GM19438 (cell line): ENCODE data around the gene ZNF155.
"Not testable (repeated sequence)": the region's sequence is repeated elsewhere in the genome, so short reads cannot be mapped to it uniquely, and the experiment has no call there.

Experiments used
- ATAC-seq: cut with Tn5 transposase; IDR thresholded peaks from one replicate; pipeline ENCODE4 v1.9.1; 2021; ENCODE audit warnings: low read depth; ENCODE audit not compliant: unreplicated experiment

Gene ZNF155

DNA sequence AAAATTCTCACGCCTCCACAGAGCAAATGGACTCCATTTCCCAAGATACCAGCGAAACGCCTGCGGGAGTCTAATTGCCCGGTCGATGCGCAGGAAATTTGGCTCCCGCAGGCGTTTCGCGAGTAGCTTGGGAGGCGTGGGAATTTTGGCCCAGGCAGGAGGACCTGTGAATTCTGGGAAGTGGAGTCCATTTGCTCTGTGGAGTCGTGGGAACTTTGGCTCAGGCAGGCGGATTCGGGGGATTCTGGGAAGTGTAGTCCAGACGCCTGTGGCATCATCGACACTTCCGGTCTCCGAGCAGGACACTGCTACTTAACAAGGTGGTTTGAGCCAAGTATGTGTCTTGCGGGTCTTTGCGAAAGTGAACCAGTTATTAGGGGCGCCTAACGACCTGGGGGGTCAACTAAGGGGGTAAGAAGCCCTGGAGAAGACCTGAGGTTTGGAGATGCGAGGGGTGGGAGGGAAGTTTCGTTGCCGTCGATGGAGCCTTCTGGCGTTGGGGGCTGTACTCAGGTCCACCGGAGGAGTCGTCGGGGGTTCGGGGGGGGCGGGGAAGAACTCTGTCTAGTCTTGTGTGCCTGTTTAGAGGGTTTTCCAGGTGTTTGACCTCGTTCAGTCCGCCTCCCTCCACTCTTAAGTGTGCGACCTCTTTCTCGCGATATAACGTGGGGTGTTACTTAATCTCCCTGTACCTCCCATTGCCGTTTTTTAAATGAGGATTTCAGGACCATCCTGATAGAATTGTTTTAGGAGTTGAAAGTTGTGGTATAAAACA lies at the start of gene ZNF155:
TSS of gene ZNF155 (plus strand) at position 277 of the 775 bp plus-strand sequence. CDS start 4,356 bp downstream, outside the sequence.
- ATAC-seq, result peak; percentile 91

DNA sequence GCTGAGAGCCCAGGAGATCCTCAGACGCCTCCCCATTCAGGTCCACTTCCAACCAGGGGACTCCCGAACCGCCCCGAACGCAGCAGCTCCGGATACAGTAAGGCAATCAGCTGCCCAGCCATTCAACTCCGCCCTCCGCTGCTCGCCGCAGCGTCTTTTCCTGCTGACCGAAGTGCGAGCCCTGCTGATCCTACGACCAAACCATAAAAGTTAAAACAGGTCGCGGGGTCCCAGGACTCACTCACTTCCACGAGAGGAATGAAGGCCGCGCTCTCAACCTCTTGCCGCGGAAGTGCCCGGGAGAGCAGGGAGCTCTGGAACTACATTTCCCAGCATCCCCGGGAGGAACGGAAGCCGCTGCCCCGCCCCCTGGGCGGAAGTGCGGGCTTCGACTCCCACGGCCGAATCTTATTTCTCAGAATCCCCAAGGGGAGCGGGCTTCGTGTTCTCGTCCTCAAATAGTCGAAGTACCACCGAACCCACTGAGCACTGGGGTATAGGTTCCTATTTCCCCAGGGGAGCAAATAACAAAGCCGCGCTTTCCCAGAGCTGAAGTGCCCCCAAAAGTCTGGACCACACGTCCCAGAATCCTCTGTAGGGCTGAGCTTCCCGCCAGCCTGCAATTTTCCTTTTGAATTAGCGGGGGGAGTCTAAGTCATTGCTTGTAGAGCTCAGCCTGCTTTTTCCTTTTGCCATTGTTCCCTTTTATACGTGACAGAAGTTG lies 48.8 kb upstream of the ZNF155 start, which contains the start of gene ZNF45:
TSS of gene ZNF45 (minus strand) at position 298 of the 724 bp plus-strand sequence. CDS start 13,097 bp downstream, outside the sequence.
- peak; percentile 96 for ATAC-seq

DNA sequence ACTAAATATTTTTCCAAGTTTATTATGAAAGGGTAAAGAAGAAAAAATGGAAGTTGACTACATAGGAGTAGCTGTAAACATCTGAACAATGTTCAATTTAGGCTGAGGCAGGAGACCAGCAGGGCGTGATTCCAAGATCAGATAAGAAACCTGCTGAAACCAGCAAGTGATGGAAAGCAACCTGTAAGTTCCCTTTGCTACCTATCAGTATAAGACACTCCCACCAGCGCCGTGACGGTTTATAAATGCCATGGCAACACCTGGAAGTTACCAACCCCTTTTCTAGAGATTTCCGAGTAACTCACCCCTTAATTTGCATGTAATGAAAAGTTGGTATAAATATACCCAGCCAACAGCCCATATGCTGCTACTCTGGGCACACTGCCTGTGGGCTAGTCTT lies 47.8 kb upstream of the ZNF155 start:
- ATAC-seq, result no peak

DNA sequence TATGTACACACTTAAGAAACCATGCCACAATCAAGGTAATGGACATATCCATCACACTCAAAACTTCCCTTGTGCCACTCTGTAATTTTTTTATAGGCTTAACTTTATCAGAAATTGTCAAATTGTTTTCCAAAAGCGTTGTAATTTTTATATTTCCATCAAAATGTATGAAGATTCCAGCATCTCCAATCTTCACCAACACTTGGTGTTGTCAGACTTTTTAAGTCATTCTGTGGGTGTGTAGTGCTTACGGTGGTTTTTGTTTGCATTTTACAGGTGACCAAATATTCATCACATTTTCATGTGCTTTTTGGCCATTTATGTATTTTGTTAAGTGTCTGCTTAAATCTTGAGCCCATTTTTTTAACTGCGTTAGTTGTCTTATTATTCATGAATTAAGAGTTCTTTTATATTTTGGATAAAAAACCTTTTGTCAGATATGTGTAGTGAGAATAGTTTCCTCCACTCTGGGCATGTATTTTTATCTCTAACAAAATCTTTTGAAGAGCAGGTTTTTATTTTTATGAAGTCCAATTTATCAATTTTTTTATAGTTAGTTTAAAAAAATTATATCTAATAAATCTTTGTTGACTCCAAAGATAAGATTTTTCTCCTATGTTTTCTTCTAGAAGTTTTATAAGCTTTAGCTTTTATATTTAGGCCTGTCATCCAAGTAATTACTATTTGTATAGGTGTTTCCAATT lies 44.3 kb upstream of the ZNF155 start:
- no peak for ATAC-seq

DNA sequence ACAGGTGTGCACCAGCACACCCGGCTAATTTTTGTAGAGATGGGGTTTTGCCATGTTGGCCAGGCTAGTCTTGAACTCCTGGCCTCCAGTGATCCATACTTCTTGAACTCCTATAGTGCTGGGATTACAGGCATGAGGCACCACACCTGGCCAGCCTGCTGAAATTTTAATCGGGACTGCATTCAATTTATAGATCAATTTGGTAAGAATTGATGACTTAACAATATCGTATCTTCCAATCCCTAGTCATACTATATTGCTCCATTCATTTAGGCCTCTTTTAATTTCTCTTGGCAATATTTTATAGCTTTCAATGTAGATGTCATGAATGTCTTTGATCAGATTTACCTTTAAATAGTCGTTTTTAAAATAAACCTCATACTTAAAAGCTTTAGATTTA lies 43.3 kb upstream of the ZNF155 start:
- no peak for ATAC-seq

DNA sequence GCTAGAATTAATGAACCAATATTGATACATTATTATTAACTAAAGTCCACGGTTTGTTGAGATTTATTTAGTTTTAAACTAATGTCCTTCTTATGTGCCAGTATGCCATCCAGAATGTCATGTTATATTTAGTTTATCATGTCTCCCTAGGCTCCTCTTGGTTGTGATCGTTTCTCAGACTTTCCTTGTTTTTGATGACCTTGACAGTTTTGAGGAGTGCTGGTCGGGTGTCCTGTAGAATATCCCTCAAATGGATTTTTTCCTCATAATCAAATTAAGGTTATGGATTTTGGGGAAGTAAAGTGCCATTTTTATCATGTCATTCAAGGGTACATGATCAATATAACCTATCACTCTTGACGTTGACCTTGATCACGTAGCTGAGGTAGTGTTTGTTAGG lies 42.8 kb upstream of the ZNF155 start:
- no peak for ATAC-seq

DNA sequence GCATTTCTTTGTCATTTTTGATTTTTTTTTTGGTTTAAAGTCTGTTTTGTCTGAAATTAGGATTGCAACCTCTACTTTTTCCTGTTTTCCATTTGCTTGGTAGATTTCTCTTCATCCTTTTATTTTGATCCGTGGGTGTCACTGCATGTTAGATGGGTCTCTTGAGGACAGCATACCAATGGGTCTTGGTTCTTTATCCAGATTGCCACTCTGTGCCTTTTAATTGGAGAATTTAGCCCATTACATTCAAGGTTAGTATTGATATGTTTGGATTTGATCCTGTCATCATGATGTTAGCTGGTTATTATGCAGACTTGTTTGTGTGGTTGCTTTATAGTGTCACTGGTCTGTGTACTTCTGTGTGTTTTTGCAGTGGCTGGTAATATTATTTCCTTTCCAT lies 36.6 kb upstream of the ZNF155 start:
- not testable (repeated sequence) for ATAC-seq

DNA sequence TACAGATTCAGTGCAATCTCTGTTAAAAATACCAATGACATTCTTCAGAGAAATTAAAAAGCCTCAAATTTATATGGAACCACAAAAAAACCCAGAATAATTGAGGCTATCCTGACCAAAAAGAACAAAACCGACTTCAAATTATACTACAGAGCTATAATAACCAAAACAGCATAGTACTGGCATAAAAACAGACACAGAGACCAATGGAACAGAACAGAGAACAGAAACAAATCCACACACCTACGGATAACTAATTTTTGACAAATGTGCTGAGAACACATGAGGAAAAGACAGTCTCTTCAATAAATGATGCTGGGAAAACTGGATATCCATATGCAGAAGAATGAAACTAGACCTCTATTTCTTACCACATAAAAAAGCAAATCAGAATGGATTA lies 34.2 kb upstream of the ZNF155 start:
- not testable (repeated sequence) for ATAC-seq

DNA sequence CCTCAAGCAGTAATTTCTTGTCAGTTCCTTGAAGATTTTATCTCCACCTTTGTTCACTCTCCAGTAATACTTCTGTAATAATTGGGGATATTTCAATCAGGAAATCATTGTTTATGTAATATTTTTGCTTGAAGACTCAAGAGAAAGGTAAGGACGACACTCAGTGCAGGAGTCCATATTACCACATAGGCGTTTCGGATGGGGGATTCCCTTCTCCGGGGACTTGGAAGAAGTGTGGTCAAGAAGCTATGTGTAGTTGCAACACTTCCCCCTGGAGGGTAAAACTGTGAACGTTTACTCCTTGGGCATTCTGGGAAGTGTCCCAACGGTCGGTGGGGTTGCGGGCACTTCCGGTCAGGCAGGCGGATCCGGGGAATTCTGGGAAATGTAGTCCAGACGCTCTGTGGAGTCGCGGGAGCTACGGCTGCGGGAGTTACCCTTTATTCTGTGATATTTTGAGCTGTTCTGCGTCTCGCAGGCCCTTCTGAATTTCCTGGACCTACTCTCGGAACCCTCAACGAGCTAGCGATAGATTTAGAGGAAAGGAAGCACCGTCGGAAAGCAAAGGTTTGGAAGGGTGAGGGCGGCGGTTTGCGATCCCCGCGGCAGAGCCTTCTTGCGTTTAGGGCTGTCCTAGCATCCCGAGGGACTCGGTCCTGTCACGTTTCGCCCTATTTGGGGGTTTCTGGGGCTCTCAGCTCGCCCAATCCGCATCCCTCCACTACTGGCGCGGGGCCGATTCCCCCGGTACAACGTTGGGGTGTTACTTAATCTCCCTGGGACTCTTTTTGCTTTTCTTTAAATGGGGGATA lies 32.9 kb upstream of the ZNF155 start, which contains the start of gene ZNF221:
TSS of gene ZNF221 (plus strand) at position 395 of the 812 bp plus-strand sequence. CDS start 11,499 bp downstream, outside the sequence.
- peak; percentile 92 for ATAC-seq

DNA sequence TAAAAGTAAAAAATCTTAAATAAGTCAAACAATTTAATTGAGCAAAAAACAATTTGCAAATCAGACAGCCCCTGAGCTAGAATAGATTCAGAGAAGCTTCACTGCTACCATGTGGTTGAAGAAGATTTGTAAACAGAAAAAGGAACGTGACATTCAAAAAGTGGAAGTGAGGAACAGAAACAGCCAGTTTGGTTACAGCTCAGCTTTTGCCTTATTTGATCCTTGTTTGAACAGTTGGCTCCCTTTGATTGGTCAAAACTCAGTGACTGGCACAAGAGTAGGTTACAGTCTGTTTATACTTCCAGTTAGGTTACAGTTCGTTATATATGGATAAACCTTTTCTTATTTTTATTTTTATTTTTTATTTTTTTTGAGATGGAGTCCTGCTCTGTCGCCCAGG lies 27.2 kb upstream of the ZNF155 start:
- ATAC-seq, result no peak

DNA sequence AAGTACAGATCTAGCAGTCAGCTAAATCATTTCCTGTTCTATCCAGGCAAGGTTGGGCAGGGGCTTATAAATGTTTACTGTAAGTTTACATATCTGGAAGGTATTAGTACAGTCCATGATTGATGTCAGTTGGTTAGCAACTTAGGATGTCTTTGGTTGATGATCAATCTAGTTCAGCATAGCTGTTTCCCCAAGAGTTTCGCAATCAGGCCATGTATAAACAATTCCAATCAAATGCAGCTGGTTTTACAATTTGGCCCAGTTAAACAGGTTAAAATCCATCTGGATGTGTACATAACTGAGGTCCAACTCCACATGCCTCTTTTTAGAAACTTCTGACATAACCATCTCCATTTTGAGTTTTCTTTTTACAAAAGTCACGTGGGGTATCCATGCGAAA lies 26.1 kb upstream of the ZNF155 start:
- no peak for ATAC-seq

DNA sequence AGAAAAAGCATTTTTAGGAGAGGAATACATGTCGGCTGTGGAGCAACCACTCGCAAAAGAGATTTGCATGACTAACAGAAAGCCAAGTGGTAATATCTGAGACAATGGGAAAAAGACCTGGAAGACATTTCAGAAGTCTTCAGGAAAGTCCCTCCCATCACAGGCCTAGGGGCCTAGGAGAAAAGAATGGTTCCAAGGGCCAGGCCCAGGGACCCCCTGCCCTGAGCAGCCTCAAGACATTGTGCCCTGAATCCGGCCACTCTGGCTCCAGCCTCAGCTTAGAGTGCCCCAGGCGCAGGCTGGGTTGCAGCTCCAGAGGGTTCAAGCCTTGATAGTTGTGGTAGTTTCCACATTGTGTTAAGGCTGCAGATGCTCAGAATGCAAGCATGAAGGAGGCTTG lies 23.6 kb upstream of the ZNF155 start:
- no peak for ATAC-seq

DNA sequence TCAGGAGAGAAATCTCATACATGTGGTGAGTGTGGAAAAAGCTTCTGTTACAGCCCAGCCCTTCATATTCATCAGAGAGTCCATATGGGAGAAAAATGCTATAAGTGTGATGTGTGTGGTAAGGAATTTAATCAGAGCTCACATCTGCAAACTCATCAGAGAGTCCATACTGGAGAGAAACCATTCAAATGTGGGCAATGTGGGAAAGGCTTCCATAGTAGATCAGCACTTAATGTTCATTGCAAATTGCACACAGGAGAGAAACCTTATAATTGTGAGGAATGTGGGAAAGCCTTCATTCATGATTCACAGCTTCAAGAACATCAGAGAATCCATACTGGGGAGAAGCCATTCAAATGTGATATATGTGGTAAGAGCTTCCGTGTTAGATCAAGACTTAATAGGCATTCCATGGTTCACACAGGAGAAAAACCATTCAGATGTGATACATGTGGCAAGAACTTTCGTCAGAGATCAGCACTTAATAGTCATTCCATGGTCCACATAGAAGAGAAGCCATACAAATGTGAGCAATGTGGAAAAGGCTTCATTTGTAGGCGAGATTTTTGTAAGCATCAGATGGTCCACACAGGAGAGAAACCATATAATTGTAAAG lies 17.8 kb upstream of the ZNF155 start:
- no peak for ATAC-seq

DNA sequence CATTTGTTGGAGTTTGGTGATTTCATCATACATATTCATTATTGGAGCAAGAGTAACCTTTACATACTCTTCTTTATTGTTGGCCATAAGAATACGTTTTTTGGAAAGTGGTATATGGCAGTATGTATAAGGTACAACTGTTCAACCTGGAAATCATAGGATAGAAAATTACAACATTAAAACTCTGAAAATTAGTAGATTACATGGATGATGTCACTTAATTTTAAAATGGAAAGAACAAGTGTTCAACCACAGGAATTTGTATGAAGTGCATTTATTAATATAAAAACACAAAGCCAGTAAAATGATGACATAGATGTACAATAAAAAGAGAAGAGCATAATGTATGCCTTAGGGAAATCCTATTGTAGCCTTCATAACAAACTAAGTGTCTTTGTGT lies 7.3 kb upstream of the ZNF155 start:
- no peak for ATAC-seq

DNA sequence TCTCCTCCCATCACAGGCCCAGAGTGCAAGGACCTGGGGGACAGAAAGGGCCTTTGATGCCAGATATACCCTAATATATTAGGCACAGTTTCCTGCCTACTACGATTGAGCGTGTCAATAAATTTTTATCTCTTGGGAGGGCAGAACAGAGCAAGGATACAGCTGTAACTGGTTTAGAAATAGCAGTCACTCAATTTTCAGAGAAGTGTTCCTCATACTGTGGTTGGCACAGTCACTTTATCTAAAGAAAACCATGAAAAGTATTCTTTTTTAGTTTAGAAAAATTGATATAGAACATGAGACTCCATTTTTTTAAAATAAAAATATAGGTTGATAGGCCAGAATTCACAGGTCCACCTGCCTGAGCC lies 460 bp upstream of the ZNF155 start:
- ATAC-seq, result no peak

DNA sequence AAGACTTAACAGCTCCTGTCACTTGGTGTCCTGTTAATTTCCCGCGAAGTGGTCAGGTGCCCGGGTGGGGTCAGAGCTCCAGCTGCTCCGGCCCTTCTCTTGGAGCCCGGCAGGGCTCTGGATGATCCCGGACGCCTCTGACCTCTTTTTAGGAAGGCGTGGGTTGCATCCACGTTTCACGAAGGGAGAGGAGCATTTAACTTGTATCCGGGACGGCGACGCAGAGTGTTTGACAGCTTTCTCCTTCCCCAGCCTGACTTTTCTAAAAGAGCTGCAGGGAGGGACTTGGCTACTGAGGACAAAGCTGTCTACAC lies 656 bp downstream of the ZNF155 start:
- ATAC-seq, result no peak

DNA sequence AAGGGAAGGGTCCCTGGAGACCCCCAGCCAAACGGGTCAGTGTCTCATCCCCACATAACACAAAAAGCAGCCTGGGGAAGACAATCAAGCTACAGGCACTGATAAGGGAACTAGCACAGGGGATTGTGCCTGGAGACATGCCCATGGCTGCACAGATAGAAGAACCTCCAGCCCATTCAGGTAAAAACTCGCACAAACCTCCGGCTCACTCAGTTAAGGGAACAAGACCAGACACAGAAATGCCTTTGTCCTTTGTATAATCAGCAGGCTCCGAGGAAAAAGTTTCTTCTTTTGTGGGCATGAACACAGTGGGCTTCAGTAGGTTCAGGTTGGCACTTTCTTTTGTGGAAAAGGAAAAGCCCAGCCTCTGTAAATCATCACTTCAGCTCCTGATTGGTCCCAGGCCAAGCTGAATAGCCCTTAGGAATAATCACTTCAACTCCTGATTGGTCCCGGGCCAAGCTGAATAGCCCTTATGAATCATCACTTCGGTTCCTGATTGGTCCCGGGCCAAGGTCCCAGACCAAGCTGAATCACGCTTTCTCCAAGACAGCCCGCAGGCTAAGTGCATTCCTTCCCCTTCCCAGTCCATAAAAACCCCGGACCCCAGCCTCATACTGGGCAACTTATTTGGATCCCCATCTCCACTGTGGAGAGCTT lies 13.8 kb downstream of the ZNF155 start:
- ATAC-seq, result no peak

DNA sequence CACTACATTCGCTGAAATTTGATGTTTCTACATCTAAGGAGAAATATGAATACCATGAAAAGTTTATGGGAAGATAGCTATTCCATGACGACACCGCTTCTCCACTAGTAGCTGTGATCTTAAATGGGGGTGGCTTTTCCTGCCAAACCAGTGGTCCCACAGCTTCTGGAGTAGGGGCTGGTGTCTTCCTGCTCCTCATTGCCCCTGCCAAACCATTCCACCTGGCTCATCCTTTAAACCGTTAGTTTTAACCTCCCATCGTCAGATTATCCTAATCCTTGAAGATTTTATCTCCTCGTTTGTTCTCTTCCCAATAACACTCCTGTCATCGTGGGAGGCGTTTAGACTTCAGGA lies 18.2 kb downstream of the ZNF155 start:
- no peak for ATAC-seq

DNA sequence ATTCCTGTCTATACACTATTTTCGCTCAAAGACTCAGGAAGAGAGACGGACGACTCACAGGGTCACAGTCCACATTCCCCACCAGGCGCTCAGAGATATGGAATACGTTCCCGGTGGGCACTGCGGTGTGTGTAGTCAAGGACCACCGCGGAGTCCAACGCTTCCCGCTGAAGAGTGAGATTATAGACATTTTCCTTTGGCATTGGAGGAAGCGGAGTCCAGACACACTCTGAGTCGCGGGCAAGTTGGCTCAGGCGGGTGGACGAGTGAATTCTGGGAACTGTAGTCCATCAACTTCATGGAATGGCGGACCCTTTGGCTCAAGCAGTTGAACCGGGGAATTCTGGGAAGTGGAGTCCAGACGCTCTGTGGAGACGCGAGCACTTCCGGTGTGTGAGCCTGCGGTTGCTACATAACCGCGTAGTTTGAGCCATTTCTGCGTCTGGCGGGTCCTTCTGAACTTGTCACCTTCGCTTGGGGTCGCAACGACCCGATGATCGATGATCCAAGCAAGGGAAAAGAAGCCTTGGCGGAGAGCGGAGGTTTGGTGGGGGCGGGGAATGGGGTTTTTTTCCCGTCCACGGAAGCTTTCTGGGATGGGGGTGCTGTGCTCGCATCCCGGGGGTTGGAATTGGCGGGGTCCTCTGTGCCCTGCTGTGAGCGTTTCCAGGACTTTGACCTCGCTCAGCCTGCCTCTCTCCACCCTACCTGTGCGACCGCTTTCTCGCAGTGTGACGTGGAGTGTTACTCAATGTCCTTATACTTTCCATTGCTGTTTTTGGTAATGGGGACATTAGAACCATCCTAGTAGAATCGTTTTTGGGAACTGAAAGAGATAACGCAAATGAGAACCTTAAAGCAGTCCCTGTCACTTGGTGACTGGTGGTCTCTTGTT lies 18.8 kb downstream of the ZNF155 start, which contains the start of gene ZNF230:
TSS of gene ZNF230 (plus strand) at position 392 of the 895 bp plus-strand sequence. CDS start 4,122 bp downstream, outside the sequence.
- peak; percentile 84 for ATAC-seq
